ENCODE data around the gene KLF12.

DNA sequence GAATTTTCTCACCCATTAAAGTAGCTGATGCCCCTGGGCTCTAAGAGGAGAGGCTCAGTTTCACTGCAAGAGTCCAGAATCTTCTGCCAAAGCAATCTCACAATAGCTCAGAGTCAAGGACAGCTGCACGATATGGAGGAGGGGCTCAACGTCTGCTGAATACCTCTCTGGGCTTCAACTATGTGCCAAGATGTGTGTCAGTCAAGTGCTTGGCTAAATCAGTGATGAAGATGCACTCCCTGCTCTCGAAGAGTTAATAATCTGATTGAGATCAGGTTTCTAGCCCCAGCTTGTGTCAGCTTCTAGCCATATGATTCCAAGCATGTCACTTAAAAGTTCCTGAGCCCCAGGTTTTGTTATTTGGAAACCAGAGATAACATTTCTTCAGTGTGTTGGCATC lies 46.8 kb downstream of the KLF12 start:
- TF ChIP-seq, protein P1, sequence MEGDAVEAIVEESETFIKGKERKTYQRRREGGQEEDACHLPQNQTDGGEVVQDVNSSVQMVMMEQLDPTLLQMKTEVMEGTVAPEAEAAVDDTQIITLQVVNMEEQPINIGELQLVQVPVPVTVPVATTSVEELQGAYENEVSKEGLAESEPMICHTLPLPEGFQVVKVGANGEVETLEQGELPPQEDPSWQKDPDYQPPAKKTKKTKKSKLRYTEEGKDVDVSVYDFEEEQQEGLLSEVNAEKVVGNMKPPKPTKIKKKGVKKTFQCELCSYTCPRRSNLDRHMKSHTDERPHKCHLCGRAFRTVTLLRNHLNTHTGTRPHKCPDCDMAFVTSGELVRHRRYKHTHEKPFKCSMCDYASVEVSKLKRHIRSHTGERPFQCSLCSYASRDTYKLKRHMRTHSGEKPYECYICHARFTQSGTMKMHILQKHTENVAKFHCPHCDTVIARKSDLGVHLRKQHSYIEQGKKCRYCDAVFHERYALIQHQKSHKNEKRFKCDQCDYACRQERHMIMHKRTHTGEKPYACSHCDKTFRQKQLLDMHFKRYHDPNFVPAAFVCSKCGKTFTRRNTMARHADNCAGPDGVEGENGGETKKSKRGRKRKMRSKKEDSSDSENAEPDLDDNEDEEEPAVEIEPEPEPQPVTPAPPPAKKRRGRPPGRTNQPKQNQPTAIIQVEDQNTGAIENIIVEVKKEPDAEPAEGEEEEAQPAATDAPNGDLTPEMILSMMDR (IDR thresholded peaks at IDR 0.05; ENCODE audit: poor library complexity), result no peak
- TF ChIP-seq EZH2 (IDR thresholded peaks at IDR 0.05; ENCODE audit: borderline replicate concordance), result no peak
